Peyer's patch (tissue), 4 donors: ENCODE data around the gene RXRA. TPM values are rescaled to one million over a fixed set of nuclear protein-coding genes. Genes with fewer than 3 reads are reported as not detected.

Experiments
- DNase-seq, 3 donors: peaks; one replicate each; pipeline ENCODE4 v3.0.0-alpha.2; 2017 to 2019
- H3K27ac ChIP-seq, 4 donors: fragments of 200-600 bp; sonication (generic); one replicate each; pipeline ENCODE4 v1.5.1; 2016 to 2019
- H3K27me3 ChIP-seq, 2 donors: fragments of 200-600 bp; sonication (generic); one replicate each; pipeline ENCODE4 v1.5.1; 2019
- H3K36me3 ChIP-seq, 3 donors: fragments of 200-600 bp; sonication (generic); one replicate each; pipeline ENCODE4 v1.5.1; 2016 to 2019
- H3K4me1 ChIP-seq, 4 donors: fragments of 200-600 bp; sonication (generic); one replicate each; pipeline ENCODE4 v1.5.1; 2016 to 2019
- H3K4me3 ChIP-seq, 4 donors: fragments of 200-600 bp; sonication (generic); 1 replicate in 3 of 4; 2 replicates in 1 of 4; pipeline ENCODE4 v1.5.1; 2016 to 2019; ENCODE audit warnings: mild to moderate bottlenecking in 1 of 4
- H3K9me3 ChIP-seq, 4 donors: fragments of 200-600 bp; sonication (generic); one replicate each; pipeline ENCODE4 v1.5.1; 2016 to 2019; ENCODE audit warnings: mild to moderate bottlenecking in 1 of 4
- CTCF ChIP-seq, 6 experiments: fragments of 450-650 bp in 4 of 6; fragments of 200-600 bp in 2 of 6; sonication (generic) in 1 of 6; IDR thresholded peaks; one replicate each; pipeline ENCODE4 v1.5.1; 2017 to 2019; ENCODE audit warnings: antibody characterized with exemption in 6 of 6, mild to moderate bottlenecking in 3 of 6, moderate library complexity in 1 of 6
- POLR2A ChIP-seq, 2 donors: fragments of 450-650 bp; IDR thresholded peaks; one replicate each; pipeline ENCODE4 v1.5.1; 2017; ENCODE audit warnings: antibody characterized with exemption in 2 of 2, mild to moderate bottlenecking in 2 of 2, moderate library complexity in 2 of 2
- small RNA-seq, 2 donors: library from RNA; depleted of rRNA; stranded (forward); fragments of <200 nt; gene quantifications; one replicate each; pipeline ENCODE3, GENCODE V24; 2016
- total RNA-seq, 4 donors: library from RNA; depleted of rRNA; stranded (reverse); fragments of >200 nt; gene quantifications; one replicate each; pipeline ENCODE4 v1.1.0, GENCODE V29; 2016

Gene RXRA
- total RNA-seq, 4 donors from 2014 or later = 54.5 to 83.6 (median 65.4) TPM

- Histone ChIP-seq H3K9me3 (no peaks in the 10 kb centered on the region), H3K36me3 (no peaks in the 10 kb centered on the region), H3K4me3 (no peak overlapping the region), H3K4me1 (no peaks in the 10 kb centered on the region), H3K27me3 (no peaks in the 10 kb centered on the region), H3K27ac (no peak overlapping the region)
- peak in 2 of 3 donors; percentile 30 to 40 for DNase-seq
- no peak for TF ChIP-seq CTCF (IDR thresholded peaks at IDR 0.05)
- TF ChIP-seq POLR2A (IDR thresholded peaks at IDR 0.05) = no peak
Measured at GRCh38 chr9:134486143-134486591, 159.9 kb downstream of the RXRA start.

- Histone ChIP-seq H3K27ac (no peak overlapping the region), H3K9me3 (no peaks in the 10 kb centered on the region), H3K4me1 (no peaks in the 10 kb centered on the region), H3K4me3 (no peak overlapping the region), H3K27me3 (no peaks in the 10 kb centered on the region), H3K36me3 (no peaks in the 10 kb centered on the region)
- DNase-seq = peak in 2 of 3 donors; percentile 35 to 42
- no peak for TF ChIP-seq CTCF (IDR thresholded peaks at IDR 0.05)
- TF ChIP-seq POLR2A (IDR thresholded peaks at IDR 0.05) = no peak
Measured at GRCh38 chr9:134486596-134486995, 160.3 kb downstream of the RXRA start.

Small RNA genes lying within 50 kb of the gene (small RNA-seq; reads per million reads assigned to genes)
- 0 reads per million in 2 donors for gene MIR4669

Other genes starting within 250 kb of the RXRA start
- 10 to 100 TPM; 21.4 to 34.7 (median 24.2) TPM for gene WDR5, start 190.4 kb upstream of the RXRA start, total RNA-seq
- not detected for gene RNU6ATAC, start 161.9 kb upstream of the RXRA start, total RNA-seq